ENCODE measurements around the gene FCN3.

DNA sequence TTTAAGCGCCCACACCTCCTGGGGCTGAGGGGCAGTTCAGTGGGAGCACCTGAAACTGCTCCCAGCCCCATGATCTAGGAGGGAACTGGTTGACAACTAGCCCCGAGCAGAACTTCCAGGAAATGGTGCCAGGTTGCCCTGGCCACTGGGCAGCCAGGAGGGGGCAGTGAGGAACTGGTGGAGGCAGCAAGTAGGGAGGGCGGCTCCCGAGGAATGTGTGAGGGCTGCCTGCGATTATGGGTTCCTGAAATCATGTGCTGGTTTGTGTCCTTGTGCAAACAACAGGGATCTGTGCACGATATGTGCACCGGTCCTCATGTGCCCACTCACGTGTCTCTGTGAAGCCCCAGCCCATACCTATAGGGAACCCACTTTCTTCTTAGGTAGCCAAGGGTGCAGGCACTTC lies 27.7 kb upstream of the FCN3 start:
- TF ChIP-seq CTCF (IDR thresholded peaks at IDR 0.05) = no peak
- no peak for TF ChIP-seq EZH2 (IDR thresholded peaks at IDR 0.05; ENCODE audit: borderline replicate concordance, insufficient read depth, low read depth, low read length, poor library complexity, severe bottlenecking)
